IPS-20b (cell line): ENCODE results near the gene SND1.

Experiments
- H3K27ac ChIP-seq: one replicate; pipeline ENCODE4 v1.5.1; 2013; ENCODE audit warnings: low read length
- H3K27me3 ChIP-seq: 2 replicates; pipeline ENCODE4 v1.6.1; 2013; ENCODE audit warnings: mild to moderate bottlenecking, low read length, inconsistent platforms; ENCODE audit not compliant: insufficient read depth
- H3K36me3 ChIP-seq: 2 replicates; pipeline ENCODE4 v1.6.1; 2013; ENCODE audit warnings: low read depth, mild to moderate bottlenecking, inconsistent platforms, low read length, moderate library complexity; ENCODE audit not compliant: insufficient read depth
- H3K4me1 ChIP-seq: 2 replicates; pipeline ENCODE4 v1.6.1; 2013; ENCODE audit warnings: mild to moderate bottlenecking, control low read depth, inconsistent platforms, low read length, moderate library complexity; ENCODE audit not compliant: insufficient read depth
- H3K4me3 ChIP-seq: 2 replicates; pipeline ENCODE4 v1.5.1; 2013; ENCODE audit warnings: mild to moderate bottlenecking, low read length, inconsistent platforms
- H3K9ac ChIP-seq: 2 replicates; pipeline ENCODE4 v1.6.1; 2013; ENCODE audit warnings: low read depth, mild to moderate bottlenecking, inconsistent platforms, low read length, moderate library complexity
- H3K9me3 ChIP-seq: 2 replicates; pipeline ENCODE4 v1.6.1; 2013; ENCODE audit warnings: mild to moderate bottlenecking, low read depth, low read length, inconsistent platforms; ENCODE audit not compliant: insufficient read depth

The SND1 gene

GRCh38 chr7:127928222-127928621 lies 276.2 kb downstream of the SND1 start:
- Histone ChIP-seq H3K27ac (no peak overlapping the region), H3K4me1 (peaks cover 6% of the 10 kb centered on the region; the same call in 1 of the 2 replicates), H3K27me3 (no peaks in the 10 kb centered on the region), H3K9ac (no peak overlapping the region), H3K36me3 (peaks cover 38% of the 10 kb centered on the region), H3K9me3 (no peaks in the 10 kb centered on the region), H3K4me3 (no peak overlapping the region)

- peaks cover 38% of the 10 kb centered on the region for H3K36me3 ChIP-seq
- H3K27me3 ChIP-seq: no peaks in the 10 kb centered on the region
- no peaks in the 10 kb centered on the region for H3K9me3 ChIP-seq
- H3K27ac ChIP-seq: no peak overlapping the region
- H3K9ac ChIP-seq: no peak overlapping the region
- peaks cover 6% of the 10 kb centered on the region; the same call in 1 of the 2 replicates for H3K4me1 ChIP-seq
- H3K4me3 ChIP-seq: no peak overlapping the region
Observed at GRCh38 chr7:127928852-127929251, 276.9 kb downstream of the SND1 start.

DNA sequence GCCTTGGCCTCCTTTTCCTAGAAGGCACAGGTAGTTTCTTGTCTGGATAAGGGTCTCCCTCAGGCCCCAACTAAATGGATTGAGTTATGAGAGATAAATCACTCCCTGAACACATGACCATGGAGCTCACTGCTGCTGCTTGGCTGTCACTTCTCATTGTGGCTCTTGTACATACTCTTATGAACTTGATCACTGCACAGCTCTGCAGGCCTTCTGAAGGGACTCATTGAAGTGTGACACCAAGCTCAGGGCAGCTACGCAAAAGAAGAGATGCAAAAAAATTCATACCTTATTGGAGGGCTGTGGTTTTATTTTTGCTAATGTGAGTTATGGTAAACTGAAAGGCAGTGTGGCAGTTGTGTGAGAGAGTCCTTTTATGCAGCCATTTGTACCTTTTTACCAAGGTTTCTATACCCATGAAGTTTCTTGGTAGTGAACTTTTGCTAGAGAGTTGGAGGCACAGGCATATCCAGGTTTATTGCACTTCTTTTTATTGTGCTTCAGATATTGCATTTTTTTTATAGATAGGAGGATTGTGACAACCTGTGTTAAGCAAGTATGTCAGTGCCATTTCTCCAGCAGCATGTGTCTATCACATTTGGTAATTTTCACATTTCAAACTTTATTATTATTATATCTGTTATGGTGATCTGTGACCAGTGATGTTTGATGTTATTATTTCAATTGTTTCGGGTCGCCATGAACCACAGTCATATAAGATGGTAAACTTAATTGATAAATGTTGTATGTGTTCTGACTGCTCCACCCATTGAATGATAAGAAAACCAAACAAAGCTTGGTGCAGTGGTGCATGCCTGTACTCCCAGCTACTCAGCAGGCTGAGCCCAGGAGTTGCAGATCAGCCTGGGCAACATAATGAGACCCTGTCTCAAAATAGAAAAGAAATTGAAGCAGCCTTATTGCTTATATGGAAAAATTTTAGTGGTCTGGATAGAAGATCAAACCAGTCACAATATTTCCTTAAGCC lies 278.6 kb downstream of the SND1 start:
- no peak overlapping the region for H3K9ac ChIP-seq
- H3K9me3 ChIP-seq: no peaks in the 10 kb centered on the region
- peaks cover 6% of the 10 kb centered on the region; the same call in 1 of the 2 replicates for H3K4me1 ChIP-seq
- no peaks in the 10 kb centered on the region for H3K27me3 ChIP-seq
- H3K27ac ChIP-seq: no peak overlapping the region
- H3K4me3 ChIP-seq: no peak overlapping the region
- H3K36me3 ChIP-seq: peaks cover 38% of the 10 kb centered on the region

DNA sequence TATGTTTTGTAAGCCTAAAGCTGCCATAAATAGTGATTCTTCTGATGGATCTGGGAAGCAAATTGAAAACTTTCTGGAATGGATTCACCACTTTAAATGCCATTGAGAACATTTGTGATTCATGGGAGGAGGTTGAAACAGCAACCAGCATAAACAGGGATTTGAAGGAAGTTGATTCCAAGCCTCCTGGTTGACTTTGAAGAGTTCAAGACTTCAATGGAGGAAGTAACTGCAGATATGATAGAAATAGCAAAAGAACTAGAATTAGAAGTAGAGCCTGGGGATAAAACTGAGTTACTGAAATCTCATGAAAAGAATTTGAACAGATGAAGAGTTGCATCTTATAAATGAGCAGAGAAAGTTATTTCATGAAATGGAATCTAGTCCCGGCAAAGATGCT lies 280.1 kb downstream of the SND1 start:
- no peak overlapping the region for H3K4me3 ChIP-seq
- no peaks in the 10 kb centered on the region for H3K9me3 ChIP-seq
- H3K27ac ChIP-seq: no peak overlapping the region
- peaks cover 38% of the 10 kb centered on the region for H3K36me3 ChIP-seq
- no peaks in the 10 kb centered on the region for H3K27me3 ChIP-seq
- H3K9ac ChIP-seq: no peak overlapping the region
- H3K4me1 ChIP-seq: peaks cover 5% of the 10 kb centered on the region

DNA sequence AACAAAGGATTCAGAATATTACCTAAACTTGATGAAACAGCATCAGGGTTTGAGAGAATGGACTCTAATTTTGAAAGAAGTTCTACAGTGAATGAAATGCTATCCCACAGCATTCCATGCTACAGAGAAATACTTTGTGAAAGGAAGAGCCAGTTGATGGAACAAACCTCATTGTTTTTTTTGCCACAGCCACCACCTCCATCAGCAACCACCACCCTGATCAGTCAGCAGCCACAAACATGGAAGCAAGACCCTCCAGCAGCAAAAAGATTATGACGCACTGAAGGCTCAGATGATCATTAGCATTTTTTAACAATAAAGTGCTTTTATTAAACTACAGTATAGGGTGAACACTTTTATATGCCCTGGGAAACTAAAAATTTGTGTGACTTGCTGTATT lies 280.5 kb downstream of the SND1 start:
- Histone ChIP-seq H3K27me3 (no peaks in the 10 kb centered on the region), H3K9ac (no peak overlapping the region), H3K27ac (no peak overlapping the region), H3K36me3 (peaks cover 38% of the 10 kb centered on the region), H3K4me3 (no peak overlapping the region), H3K4me1 (peaks cover 7% of the 10 kb centered on the region), H3K9me3 (no peaks in the 10 kb centered on the region)

- Histone ChIP-seq H3K9me3 (no peaks in the 10 kb centered on the region), H3K27ac (no peak overlapping the region), H3K36me3 (peaks cover 38% of the 10 kb centered on the region), H3K4me1 (peaks cover 11% of the 10 kb centered on the region), H3K27me3 (no peaks in the 10 kb centered on the region), H3K9ac (no peak overlapping the region), H3K4me3 (no peak overlapping the region)
Observed at GRCh38 chr7:127933146-127933545, 281.2 kb downstream of the SND1 start.

DNA sequence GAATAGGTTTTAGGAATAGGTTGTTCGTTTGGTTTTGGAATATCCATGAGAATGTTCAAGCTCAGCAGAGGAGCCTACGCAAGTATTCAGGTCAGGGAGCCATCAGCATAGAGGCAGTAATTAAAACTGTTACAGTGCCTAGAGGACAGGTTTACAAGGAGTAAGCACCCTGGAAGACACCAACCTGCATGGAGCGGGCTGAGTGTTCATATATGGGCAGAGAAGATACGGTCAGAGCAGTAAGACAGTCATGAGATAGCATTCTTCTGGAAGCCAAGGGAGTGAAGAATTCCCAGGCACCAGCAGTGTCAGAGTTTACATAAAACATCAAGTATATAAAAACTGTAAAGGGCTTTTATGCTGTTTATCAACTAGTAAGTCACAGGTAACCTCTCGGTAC lies 282.7 kb downstream of the SND1 start:
- Histone ChIP-seq H3K27ac (no peak overlapping the region), H3K27me3 (no peaks in the 10 kb centered on the region), H3K36me3 (peaks cover 29% of the 10 kb centered on the region)

DNA sequence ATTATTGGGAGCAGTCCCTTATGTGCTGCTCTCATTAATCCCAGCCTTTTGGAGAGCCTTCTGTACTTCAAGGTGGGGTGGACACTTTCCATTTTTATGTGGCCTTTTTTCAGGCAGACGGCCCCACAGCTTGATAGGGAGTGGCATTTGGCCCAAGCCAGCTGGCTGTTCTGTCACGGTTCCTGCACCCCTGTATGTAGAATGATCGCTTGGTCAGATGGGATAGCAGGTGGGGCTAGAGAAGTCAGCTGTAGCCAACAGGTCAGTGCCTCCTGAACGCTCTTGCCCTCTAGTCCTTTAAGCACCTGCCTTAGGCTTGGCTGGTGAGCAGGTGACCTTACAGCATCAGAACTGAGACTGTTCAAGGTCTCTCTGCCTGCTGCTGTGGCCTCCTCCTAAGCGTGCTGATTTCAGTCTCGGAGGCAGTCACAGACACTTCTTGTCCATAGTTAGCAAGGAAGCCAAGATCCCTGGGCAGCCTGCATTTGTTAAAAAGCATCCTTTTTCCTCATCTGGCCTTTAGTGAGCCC lies 283.9 kb downstream of the SND1 start:
- H3K36me3 ChIP-seq: peaks cover 18% of the 10 kb centered on the region
- H3K9me3 ChIP-seq: no peaks in the 10 kb centered on the region
- H3K27ac ChIP-seq: no peak overlapping the region
- H3K4me3 ChIP-seq: no peak overlapping the region
- no peak overlapping the region for H3K9ac ChIP-seq
- no peaks in the 10 kb centered on the region for H3K27me3 ChIP-seq
- peaks cover 11% of the 10 kb centered on the region for H3K4me1 ChIP-seq

More for the DNA sequence above, 282.7 kb downstream of the SND1 start:
- no peak overlapping the region for H3K9ac ChIP-seq
- no peak overlapping the region for H3K4me3 ChIP-seq
- peaks cover 11% of the 10 kb centered on the region for H3K4me1 ChIP-seq
- H3K9me3 ChIP-seq: no peaks in the 10 kb centered on the region

DNA sequence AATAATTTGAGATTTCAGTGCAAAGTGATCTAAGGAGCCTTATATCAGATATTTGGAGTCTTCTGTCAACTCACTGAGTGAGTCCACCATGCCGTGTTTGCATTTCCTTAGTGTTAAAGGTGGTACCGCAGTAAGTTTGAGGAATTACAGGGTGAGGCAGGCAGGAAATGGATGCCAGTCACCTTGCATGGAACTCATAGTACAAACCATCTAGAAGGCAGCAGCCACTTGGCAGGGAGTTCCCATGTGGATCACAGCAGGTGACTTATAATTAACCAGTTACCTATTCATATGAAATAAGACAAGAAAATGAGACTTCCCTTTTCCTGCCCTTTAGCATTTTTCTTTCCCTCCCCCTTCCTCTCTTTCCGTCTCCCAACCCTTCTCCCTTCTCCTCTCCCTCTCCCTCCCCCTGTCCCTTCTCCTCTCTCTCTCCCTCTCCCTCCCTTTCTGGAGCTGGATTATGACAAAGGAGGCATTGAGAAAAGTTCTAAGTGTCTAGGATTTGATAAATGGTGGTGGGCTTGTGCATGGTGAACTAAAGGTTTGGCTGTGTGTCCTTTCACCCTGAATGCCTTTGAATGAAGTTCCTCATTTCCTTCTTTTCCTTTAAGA lies 285.2 kb downstream of the SND1 start:
- Histone ChIP-seq H3K36me3 (peaks cover 6% of the 10 kb centered on the region; the same call in 1 of the 2 replicates), H3K4me3 (no peak overlapping the region), H3K27me3 (no peaks in the 10 kb centered on the region), H3K4me1 (peaks cover 11% of the 10 kb centered on the region), H3K27ac (no peak overlapping the region), H3K9me3 (no peaks in the 10 kb centered on the region), H3K9ac (no peak overlapping the region)

- Histone ChIP-seq H3K36me3 (no peaks in the 10 kb centered on the region), H3K4me3 (no peak overlapping the region), H3K27ac (no peak overlapping the region)
Observed at GRCh38 chr7:127938588-127938987, 286.6 kb downstream of the SND1 start.

DNA sequence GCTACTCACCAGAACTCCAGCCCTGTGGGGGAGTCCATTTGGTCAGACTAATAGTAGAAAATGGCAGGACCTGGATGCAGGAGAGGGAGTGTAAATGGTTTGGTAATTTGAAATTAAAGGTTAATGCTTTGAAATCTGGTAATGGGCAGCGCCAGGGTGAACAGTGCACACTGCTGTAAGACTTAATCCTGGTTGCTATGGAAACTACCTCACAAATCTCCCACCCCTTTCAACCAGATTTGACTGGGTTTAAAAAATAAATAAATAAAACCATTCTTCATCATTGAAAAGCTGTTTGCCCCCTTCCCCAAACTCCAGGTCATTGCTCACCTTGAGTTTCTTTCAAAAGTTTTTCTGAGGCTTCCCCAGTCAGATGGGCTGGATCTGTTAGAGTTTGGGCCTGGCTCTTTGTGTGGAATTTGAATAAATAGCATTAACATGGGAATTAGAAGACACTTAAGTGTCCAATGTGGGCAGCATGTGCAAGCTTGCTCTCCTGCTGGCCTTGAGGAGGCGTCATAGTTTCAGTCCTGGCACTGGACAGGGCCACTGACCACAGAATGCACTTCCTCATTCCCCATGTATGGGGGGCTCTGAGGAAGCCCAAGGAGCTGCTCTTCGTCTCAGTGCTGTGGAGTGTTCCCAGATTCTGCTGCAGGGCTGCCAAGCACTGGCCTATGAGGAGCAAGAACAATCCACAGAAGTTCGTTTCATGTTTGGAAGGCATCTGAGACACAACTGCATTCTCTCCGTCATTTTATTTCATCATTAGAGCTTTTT lies 288.6 kb downstream of the SND1 start:
- Histone ChIP-seq H3K9me3 (no peaks in the 10 kb centered on the region), H3K27me3 (no peaks in the 10 kb centered on the region), H3K9ac (no peak overlapping the region), H3K4me3 (no peak overlapping the region), H3K4me1 (peaks cover 11% of the 10 kb centered on the region), H3K27ac (no peak overlapping the region), H3K36me3 (no peaks in the 10 kb centered on the region)

More at GRCh38 chr7:127938588-127938987, 286.6 kb downstream of the SND1 start:
- H3K9me3 ChIP-seq: no peaks in the 10 kb centered on the region
- no peak overlapping the region for H3K9ac ChIP-seq
- H3K4me1 ChIP-seq: peaks cover 11% of the 10 kb centered on the region
- H3K27me3 ChIP-seq: no peaks in the 10 kb centered on the region
